ENCODE results near the gene C16orf54.
"Not testable (repeated sequence)": the region's sequence is repeated elsewhere in the genome, so short reads cannot be mapped to it uniquely, and the experiment has no call there.

The C16orf54 gene

GRCh38 chr16:29784157-29784556, 38.4 kb upstream of the C16orf54 start:
- H3K9me3 ChIP-seq (ENCODE audit: insufficient read depth, low read depth, low read length), result no peaks in the 10 kb centered on the region
- no peak overlapping the region for H3K27ac ChIP-seq (ENCODE audit: low read depth, low read length)
- H3K9ac ChIP-seq (ENCODE audit: low read depth, low read length), result no peak overlapping the region
- H3K4me3 ChIP-seq (ENCODE audit: low read length), result no peak overlapping the region
- peaks cover 6% of the 10 kb centered on the region for H3K27me3 ChIP-seq (ENCODE audit: insufficient read depth, low read length)
- no peaks in the 10 kb centered on the region for H3K36me3 ChIP-seq (ENCODE audit: insufficient read depth, low read length)
- 92% methylated on average over 1 of the region's 2 CpGs for WGBS
- no peaks in the 10 kb centered on the region for H3K4me1 ChIP-seq (ENCODE audit: insufficient read depth, low read length)

DNA sequence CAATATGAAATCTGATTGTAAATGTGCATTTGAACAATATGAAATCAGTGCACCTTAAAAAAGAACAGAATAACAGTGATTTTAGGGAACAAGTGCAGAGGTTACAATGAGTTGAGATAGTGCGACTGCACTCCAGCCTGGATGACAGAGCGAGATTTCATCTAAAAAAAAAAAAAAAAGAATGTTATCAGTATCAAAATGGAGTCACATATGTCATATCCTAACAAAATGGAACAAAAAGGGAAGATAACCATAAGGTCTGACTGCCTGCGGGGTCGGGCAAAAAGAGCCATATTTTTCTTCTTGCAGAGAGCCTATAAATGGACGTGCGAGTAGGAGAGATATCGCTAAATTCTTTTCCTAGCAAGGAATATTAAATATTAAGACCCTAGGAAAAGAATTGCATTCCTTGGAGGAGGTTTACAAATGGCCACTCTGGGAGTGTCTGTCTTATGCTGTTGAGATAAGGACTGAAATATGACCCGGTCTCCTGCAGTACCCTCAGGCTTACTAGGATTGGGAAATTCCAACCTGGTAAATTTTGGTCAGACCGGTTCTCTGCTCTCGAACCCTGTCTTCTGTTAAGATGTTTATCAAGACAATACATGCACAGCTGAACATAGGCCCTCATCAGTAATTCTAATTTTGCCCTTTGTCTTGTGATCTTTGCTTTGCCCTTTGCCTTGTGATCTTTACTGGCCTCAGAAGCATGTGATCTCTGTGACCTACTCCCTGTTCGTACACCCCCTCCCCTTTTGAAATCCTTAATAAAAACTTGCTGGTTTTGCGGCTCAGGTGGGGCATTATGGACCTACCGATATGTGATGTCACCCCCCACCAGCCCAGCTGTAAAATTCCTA, 37.5 kb upstream of the C16orf54 start:
- H3K36me3 ChIP-seq (ENCODE audit: insufficient read depth, low read length); H3K27ac ChIP-seq (ENCODE audit: low read depth, low read length); H3K27me3 ChIP-seq (ENCODE audit: insufficient read depth, low read length); H3K9me3 ChIP-seq (ENCODE audit: insufficient read depth, low read depth, low read length); H3K4me3 ChIP-seq (ENCODE audit: low read length); H3K4me1 ChIP-seq (ENCODE audit: insufficient read depth, low read length); H3K9ac ChIP-seq (ENCODE audit: low read depth, low read length): not testable (repeated sequence)
- WGBS, result 88% methylated on average over 9 of the region's 13 CpGs

- Histone ChIP-seq H3K4me3 (ENCODE audit: low read length) (no peak overlapping the region), H3K27me3 (ENCODE audit: insufficient read depth, low read length) (no peaks in the 10 kb centered on the region), H3K9ac (ENCODE audit: low read depth, low read length) (no peak overlapping the region), H3K9me3 (ENCODE audit: insufficient read depth, low read depth, low read length) (no peaks in the 10 kb centered on the region), H3K36me3 (ENCODE audit: insufficient read depth, low read length) (no peaks in the 10 kb centered on the region), H3K4me1 (ENCODE audit: insufficient read depth, low read length) (no peaks in the 10 kb centered on the region), H3K27ac (ENCODE audit: low read depth, low read length) (no peak overlapping the region)
- WGBS, result 70% methylated on average over 10 of the region's 10 CpGs
Measured at GRCh38 chr16:29779474-29779873, 33.7 kb upstream of the C16orf54 start.

DNA sequence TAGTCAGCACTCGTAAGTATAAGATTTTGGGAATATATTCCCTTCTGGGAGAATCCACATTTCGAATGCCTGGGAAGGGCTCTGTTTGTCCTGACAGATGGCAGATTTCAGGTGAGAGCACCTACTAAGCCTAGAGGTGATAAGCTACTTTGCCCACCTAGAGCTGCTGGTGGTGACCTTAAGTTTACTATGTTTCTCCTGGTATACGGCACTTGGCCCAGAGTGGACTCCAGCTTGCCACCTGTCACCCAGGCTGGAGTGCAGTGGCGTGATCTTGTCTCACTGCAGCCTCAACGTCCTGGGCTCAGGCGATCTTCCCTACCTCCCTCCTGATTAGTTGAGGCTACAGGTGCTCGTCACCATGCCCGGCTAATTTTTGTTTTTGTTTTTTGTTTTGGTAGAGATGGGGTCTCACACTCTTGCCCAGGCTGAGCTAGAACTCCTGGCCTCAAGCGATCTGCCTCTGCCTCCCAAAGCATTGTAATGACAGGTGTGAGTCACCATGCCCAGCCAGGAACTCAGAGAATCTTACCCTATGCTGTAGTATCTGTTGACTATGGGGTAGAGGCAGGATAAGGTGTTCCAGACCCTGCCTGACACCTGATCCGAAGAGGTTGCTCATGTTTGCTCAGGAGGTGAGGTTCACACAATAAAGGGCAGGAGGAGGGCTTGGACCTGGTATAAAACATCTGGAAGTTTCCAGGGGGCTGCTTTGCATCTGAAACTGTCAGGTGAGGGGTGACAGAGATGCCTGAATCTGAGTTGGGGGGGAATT, 32.0 kb upstream of the C16orf54 start, which contains the start of gene ZG16:
ZG16 (plus strand) TSS at position 681 of the 775 bp plus-strand sequence. CDS start 1,011 bp downstream, outside the sequence.
- Histone ChIP-seq H3K9me3 (ENCODE audit: insufficient read depth, low read depth, low read length) (no peaks in the 10 kb centered on the region), H3K9ac (ENCODE audit: low read depth, low read length) (no peak within 1 kb of the TSS), H3K27ac (ENCODE audit: low read depth, low read length) (no peak within 1 kb of the TSS), H3K36me3 (ENCODE audit: insufficient read depth, low read length) (no peaks in the 10 kb centered on the region), H3K4me1 (ENCODE audit: insufficient read depth, low read length) (no peaks in the 10 kb centered on the region), H3K27me3 (ENCODE audit: insufficient read depth, low read length) (no peaks in the 10 kb centered on the region), H3K4me3 (ENCODE audit: low read length) (no peak within 1 kb of the TSS)
- WGBS, result 82% methylated on average over 10 of the region's 10 CpGs

DNA sequence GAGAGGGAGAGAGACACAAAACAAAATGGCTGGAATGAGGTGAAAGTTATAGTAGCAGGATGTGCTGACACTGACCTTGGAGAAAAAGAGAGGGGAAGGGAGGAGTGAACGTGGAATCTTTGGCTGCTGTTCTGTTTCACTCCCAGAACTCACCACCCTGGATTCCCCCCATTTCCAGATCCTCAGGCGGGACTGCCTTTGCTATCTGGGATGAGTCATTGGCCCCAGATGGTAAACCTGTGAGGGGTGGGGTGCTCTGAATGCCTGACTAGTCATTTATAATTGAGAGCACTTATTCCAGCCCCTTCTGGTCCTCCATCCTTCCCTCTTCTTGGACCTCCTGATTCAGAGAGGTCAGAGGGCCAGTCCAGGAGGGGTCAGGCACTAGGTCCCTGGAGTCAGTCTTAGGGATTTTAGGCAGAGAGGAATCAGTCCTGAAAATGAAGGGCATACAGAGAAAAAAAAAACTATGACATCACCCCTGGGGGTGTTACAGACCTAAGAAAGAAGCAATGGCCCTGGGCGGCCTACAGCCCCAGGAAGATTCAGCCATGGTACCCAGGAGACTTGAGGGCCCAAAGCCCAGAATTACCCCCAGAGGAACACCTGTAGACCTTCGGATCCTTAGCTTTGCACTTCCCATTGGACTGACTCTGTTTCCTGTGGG, 30.1 kb upstream of the C16orf54 start:
- Histone ChIP-seq H3K27ac (ENCODE audit: low read depth, low read length) (no peak overlapping the region), H3K4me3 (ENCODE audit: low read length) (no peak overlapping the region), H3K4me1 (ENCODE audit: insufficient read depth, low read length) (no peaks in the 10 kb centered on the region), H3K27me3 (ENCODE audit: insufficient read depth, low read length) (no peaks in the 10 kb centered on the region), H3K36me3 (ENCODE audit: insufficient read depth, low read length) (no peaks in the 10 kb centered on the region), H3K9me3 (ENCODE audit: insufficient read depth, low read depth, low read length) (no peaks in the 10 kb centered on the region), H3K9ac (ENCODE audit: low read depth, low read length) (no peak overlapping the region)
- WGBS, result 75% methylated on average over 3 of the region's 4 CpGs

DNA sequence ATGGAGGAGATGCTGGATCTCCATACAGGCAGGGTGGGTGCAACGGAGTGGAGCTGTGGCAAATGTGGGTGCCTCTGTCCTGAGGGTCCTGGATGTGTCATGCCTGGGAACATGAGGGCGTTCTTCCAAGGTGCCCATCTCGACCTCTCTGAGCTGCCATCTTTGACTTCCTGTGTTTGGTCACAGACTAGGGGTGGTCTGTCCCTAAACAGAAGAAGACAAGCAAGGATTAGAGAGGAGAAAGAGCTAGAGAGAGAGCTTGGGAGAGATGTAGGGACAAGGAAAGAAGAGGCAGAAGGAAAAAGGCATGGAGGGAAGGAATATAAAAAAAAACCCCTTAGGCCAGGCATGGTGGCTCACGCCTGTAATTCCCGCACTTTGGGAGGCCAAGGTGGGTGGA, 28.9 kb upstream of the C16orf54 start:
- Histone ChIP-seq H3K36me3 (ENCODE audit: insufficient read depth, low read length) (no peaks in the 10 kb centered on the region), H3K4me3 (ENCODE audit: low read length) (no peak overlapping the region), H3K9me3 (ENCODE audit: insufficient read depth, low read depth, low read length) (no peaks in the 10 kb centered on the region), H3K27ac (ENCODE audit: low read depth, low read length) (no peak overlapping the region), H3K9ac (ENCODE audit: low read depth, low read length) (no peak overlapping the region), H3K27me3 (ENCODE audit: insufficient read depth, low read length) (no peaks in the 10 kb centered on the region), H3K4me1 (ENCODE audit: insufficient read depth, low read length) (no peaks in the 10 kb centered on the region)
- WGBS, result 91% methylated on average over 5 of the region's 5 CpGs

GRCh38 chr16:29772330-29772729, 26.5 kb upstream of the C16orf54 start:
- WGBS, result 96% methylated on average over 7 of the region's 7 CpGs
- not testable (repeated sequence) for H3K9ac ChIP-seq (ENCODE audit: low read depth, low read length); H3K27ac ChIP-seq (ENCODE audit: low read depth, low read length); H3K9me3 ChIP-seq (ENCODE audit: insufficient read depth, low read depth, low read length); H3K27me3 ChIP-seq (ENCODE audit: insufficient read depth, low read length); H3K4me1 ChIP-seq (ENCODE audit: insufficient read depth, low read length); H3K4me3 ChIP-seq (ENCODE audit: low read length); H3K36me3 ChIP-seq (ENCODE audit: insufficient read depth, low read length)

- Histone ChIP-seq H3K4me3 (ENCODE audit: low read length) (no peak overlapping the region), H3K27ac (ENCODE audit: low read depth, low read length) (no peak overlapping the region), H3K27me3 (ENCODE audit: insufficient read depth, low read length) (no peaks in the 10 kb centered on the region), H3K9me3 (ENCODE audit: insufficient read depth, low read depth, low read length) (no peaks in the 10 kb centered on the region), H3K36me3 (ENCODE audit: insufficient read depth, low read length) (no peaks in the 10 kb centered on the region), H3K9ac (ENCODE audit: low read depth, low read length) (no peak overlapping the region), H3K4me1 (ENCODE audit: insufficient read depth, low read length) (no peaks in the 10 kb centered on the region)
- 90% methylated on average over 7 of the region's 7 CpGs for WGBS
Measured at GRCh38 chr16:29770250-29770929, 24.6 kb upstream of the C16orf54 start.

- no peaks in the 10 kb centered on the region for H3K9me3 ChIP-seq (ENCODE audit: insufficient read depth, low read depth, low read length)
- H3K27ac ChIP-seq (ENCODE audit: low read depth, low read length), result no peak overlapping the region
- H3K36me3 ChIP-seq (ENCODE audit: insufficient read depth, low read length), result no peaks in the 10 kb centered on the region
- H3K9ac ChIP-seq (ENCODE audit: low read depth, low read length), result no peak overlapping the region
- H3K27me3 ChIP-seq (ENCODE audit: insufficient read depth, low read length), result no peaks in the 10 kb centered on the region
- no peak overlapping the region for H3K4me3 ChIP-seq (ENCODE audit: low read length)
- no peaks in the 10 kb centered on the region for H3K4me1 ChIP-seq (ENCODE audit: insufficient read depth, low read length)
- WGBS, result 96% methylated on average over 2 of the region's 2 CpGs
Measured at GRCh38 chr16:29769507-29769906, 23.7 kb upstream of the C16orf54 start.

DNA sequence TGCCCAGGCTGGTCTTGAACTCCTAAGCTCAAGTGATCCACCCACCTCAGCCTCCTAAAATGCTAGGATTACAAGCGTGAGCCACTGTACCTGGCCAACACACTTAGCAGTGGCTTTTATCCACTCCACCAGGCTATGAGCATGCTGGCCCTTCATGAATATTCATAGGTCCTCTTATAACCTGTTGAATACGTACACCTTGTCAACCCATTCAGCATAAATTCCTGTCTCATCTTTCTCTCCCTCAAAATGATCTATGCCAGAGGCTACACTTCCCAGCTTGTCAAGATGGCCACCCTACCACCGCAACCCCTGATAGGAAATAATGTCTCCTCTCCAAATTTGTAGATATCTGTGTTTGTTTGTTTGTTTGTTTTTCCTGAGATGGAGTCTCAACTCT, 21.3 kb upstream of the C16orf54 start:
- no peaks in the 10 kb centered on the region for H3K36me3 ChIP-seq (ENCODE audit: insufficient read depth, low read length)
- no peak overlapping the region for H3K27ac ChIP-seq (ENCODE audit: low read depth, low read length)
- no peak overlapping the region for H3K9ac ChIP-seq (ENCODE audit: low read depth, low read length)
- H3K9me3 ChIP-seq (ENCODE audit: insufficient read depth, low read depth, low read length), result no peaks in the 10 kb centered on the region
- H3K27me3 ChIP-seq (ENCODE audit: insufficient read depth, low read length), result no peaks in the 10 kb centered on the region
- WGBS, result 86% methylated on average over 3 of the region's 3 CpGs
- no peak overlapping the region for H3K4me3 ChIP-seq (ENCODE audit: low read length)
- no peaks in the 10 kb centered on the region for H3K4me1 ChIP-seq (ENCODE audit: insufficient read depth, low read length)

Data from HUES64 (cell line).